HG03575 (cell line): ENCODE measurements around the gene SMCHD1.
A peak's percentile ranks its signal among the peaks of the same experiment; 100 is the strongest.

Experiments used
- ATAC-seq: cut with Tn5 transposase; IDR thresholded peaks from one replicate; pipeline ENCODE4 v1.9.1; 2021; ENCODE audit not compliant: unreplicated experiment, insufficient number of reproducible peaks, low FRiP score; ENCODE audit errors: extremely low read depth

SMCHD1 gene

GRCh38 chr18:2655178-2655953 lies at the start of gene SMCHD1:
SMCHD1 (plus strand) TSS chr18:2655726; CDS start chr18:2656076, 350 bp downstream.
- no peak for ATAC-seq

DNA sequence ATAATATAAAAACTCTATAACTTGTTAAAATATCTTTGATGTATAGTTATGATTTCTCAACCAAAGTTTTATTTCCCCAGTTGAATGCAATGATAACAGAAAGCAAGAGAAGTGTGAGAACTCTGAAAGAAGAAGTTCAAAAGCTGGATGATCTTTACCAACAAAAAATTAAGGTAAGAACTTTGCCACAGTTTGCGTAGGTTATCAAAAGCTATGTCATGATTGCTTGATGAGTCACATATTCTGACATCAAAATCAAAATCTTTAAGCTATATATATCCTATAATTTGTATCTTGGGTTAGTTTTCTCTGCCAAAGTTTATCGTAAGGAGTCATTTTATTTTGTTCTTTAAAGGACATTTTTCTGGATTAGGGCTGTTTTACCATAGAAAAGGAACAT lies 49.2 kb upstream of the SMCHD1 start:
- no peak for ATAC-seq

DNA sequence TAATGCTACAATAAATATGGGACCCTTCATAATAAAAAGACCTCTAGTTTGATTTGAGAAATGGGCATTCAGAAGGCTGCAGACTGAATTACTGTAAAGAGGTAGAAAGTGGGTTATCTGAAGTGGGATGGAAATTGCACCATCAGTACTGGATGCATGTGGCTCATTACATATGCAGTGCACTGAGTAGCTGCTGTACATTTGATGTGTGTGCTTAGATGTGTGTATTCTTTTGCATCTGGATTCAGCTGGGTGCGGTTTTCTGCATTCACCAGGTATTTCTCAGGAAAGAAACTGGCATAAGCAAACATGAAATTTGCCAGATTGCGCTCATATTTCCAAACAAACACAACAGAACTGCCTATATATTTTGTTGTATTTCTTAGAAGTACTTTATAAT lies 45.9 kb upstream of the SMCHD1 start:
- ATAC-seq: no peak

DNA sequence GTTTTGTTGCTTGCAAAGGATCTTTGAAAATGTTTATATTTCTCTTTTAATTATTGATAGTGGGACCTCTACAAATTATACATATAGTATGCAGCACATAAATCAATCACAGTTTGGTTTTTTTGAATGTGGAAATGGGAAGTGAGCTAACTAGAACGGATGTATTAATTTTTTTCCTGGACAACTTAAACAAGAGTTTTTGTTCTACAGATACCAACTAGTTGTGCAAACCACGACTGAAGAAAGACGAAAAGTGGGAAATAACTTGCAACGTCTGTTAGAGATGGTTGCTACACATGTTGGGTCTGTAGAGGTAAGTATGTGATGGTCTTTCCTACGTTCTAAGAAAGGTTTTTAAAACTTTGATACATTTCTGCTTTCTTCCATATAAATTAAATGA lies 45.0 kb upstream of the SMCHD1 start:
- no peak for ATAC-seq

DNA sequence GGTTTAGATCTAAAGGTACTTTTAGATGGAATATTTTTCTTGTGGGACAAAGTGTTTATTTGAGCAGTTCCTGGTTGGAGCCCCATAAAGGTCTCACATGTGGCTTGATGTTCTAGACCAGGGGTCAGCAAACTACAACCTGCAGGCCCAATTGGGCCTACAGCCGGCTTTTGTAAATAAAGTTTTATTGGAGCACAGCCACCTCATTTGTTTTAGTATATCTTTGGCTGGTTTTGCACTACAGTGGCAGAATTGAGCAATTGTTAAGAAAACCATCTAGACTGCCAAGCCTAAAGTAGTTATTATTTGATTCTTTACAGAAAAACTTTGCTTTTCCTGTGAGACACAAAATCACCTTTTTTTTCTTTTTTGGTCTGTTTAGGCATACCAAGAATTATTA lies 42.5 kb upstream of the SMCHD1 start:
- no peak for ATAC-seq

GRCh38 chr18:2617401-2617998 lies 38.0 kb upstream of the SMCHD1 start:
- no peak for ATAC-seq

DNA sequence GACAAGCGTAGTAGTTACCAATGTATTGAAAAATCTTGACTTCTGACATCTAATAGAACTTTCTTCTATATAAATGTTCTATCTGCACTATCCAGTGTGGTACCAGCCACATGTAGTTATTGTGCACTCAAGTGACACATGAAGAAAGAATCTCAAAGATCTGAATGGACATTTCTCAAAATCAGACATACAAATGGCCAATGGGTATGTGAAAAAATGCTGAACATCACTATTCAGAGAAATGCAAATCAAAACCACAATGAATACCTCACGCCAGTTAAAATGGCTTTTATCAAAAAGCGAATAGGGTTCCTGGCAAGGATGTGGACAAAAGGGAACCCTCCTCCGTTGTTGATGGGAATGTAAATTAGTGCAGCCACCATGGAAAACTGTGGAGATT lies 37.5 kb upstream of the SMCHD1 start:
- no peak for ATAC-seq

DNA sequence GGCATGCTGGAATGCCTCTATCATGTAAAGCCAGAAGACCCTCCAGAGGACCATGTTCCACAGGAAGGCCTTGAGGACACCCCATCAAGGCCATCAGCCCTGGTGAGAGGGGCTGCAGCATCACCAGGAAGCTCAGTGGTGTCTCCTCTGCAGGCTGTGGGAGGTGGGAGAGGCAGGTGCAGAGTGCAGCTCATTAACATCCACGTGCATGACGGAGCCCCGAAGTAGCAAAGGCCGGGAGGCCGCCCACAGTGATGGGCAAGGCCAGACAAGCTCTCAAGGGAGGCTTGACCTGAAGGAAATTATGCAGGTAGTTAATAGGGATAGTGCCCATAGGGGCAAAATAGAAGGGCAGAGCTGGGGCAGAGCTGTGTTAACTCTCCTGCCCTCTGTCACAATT lies 30.3 kb upstream of the SMCHD1 start:
- ATAC-seq: no peak

DNA sequence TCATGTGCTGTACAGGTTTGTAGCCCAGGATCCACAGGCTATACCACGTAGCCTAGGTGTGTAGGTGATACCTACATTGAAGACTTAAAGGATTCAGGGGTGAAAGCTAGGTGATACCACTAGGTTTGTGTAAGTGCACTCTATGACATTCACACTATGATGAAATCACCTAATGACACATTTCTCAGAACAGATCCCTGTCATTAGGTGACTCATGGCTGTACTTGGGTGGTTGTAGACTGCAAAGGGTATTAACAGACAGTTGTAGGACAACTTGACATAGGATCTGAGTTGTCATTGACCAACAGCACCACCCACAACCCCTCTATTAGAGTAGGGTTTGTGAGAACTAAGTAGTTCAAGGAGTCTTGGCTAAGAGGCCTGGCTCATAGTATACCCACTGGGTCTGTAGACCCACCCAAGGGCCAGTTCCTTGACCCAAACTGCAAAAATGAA lies 27.7 kb upstream of the SMCHD1 start:
- no peak for ATAC-seq

- ATAC-seq: no peak
Observed at GRCh38 chr18:2629003-2629402, 26.5 kb upstream of the SMCHD1 start.

GRCh38 chr18:2635586-2635985 lies 19.9 kb upstream of the SMCHD1 start:
- ATAC-seq: no peak

- peak; percentile 1 for ATAC-seq
Observed at GRCh38 chr18:2636126-2636631, 19.3 kb upstream of the SMCHD1 start.

- peak; percentile 67 for ATAC-seq
Observed at GRCh38 chr18:2641638-2642037, 13.9 kb upstream of the SMCHD1 start.

DNA sequence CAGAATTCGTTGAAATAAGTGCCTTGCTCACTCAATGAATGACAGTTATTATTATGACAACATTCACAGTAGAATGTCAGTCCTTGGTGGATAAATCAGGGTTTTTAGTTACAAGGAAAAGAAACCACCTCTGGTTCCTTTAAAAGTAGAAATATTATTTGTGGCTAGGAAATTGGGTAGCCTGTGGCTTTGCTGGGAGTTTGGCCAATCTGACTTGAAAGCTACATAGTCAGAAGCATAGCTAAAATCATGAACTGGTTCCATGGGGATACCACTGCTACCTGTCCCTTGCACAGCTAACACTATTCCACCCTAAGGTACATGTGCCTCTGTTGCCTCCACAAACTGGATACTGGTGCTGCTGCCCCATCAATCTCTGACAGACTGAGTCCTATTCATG lies 12.8 kb upstream of the SMCHD1 start:
- no peak for ATAC-seq

DNA sequence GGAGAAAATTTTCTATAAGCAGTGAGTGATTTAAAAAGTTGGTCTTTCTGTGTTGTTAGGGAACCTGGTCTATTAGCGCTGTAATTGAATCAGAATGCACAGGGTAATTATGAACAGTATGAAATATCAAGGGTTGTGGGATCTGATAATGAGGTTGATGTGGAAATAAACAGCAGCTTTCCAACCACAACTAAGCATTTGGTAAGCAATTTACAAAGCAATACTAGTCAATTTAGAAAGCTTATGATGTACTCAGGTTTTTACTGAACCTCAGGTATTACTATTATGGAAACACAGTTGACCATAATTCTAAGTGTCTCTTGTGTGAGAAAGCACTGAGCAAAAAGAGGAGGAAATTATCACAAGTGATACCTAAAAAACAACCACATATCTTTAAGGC lies 11.0 kb upstream of the SMCHD1 start:
- ATAC-seq: no peak

DNA sequence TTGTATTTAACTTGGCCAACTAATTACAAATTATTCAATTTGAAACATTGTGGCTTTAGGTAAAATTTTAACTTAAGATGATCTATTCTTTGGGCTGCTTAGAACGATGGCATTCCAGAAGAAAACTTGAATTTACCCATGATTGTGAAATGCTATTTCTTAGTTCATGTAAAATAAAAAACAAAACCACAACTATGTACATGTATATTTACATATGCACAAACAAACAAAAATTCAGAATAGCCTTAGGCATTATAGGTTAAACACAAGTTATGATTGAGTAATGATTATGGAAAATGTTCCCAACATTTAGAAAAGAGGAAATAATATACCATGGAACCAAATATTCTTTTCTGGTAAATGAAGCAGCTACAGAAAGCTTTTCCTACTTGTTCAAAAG lies 3.5 kb upstream of the SMCHD1 start:
- no peak for ATAC-seq

DNA sequence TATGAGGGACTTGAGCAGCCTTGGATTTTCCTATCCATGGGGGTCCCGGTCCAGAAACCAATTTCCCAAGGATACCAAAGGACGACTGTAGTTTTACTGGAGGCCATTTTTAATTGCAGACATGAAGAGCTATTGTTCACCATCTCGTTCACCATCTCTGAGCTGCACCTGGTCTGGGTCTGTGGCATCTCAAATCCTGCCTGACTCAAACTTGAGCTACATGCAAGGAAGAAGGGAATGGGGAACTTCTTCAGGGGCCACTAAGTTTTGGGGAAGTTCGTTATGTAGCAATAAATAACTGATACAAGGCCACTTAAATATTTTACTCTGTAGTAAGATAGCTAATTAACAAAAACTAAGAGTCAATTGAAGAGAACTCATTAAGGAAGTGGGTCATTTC lies 2.1 kb upstream of the SMCHD1 start:
- no peak for ATAC-seq

DNA sequence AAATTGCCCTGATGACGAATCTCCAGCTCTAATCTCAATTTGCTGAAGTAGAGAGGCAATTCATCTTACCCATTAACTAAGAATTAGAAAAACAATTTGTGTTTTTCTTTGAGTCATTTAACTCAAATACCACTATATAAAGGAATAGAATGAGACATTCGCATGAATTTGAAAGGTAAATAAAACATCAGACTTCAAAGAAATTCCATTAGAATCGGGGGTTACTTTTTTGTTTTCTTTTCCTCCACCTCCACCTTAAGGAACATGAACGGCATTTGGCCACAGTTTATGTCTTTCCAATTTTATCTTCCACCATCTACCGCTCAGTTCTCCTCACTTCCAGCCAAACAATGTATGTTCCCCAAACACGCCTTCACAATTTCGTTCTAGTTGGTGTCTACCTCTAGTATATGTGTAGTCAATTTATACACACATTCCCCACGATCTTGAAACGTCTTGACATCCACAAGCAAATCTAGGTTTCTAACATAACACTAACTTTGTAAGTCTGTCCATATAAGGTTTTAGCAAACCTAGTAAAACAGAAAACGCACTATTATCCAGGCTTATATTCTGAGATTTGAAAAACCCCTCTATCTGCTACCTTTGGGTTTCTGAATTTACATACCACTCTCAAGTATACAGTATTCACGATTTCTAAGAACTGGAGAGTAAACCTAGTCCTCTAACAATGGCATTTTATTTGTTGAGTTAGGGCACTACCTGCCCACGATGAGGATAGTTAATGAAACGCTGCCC lies 1.2 kb upstream of the SMCHD1 start:
- no peak for ATAC-seq

DNA sequence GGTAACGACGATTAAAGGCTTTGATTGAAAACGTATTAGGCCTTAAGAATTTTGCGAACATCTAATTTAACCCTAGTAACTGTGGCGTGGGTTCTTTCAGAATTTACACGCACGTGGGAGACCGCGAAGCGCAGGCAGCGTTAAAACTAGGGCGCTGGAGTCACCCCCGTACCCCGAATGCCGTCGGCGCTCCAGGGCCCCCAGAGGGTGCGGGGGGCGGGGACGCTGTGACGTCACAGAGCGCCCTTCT lies 673 bp upstream of the SMCHD1 start:
- ATAC-seq: no peak

- no peak for ATAC-seq
Observed at GRCh38 chr18:2655954-2656236, 369 bp downstream of the SMCHD1 start.
